Esophagus muscularis mucosa (tissue), 3 donors: ENCODE results near the gene PTPRK.

Source experiments
- CTCF ChIP-seq, 3 experiments: fragments of 200-600 bp in 2 of 3; fragments of 450-650 bp in 1 of 3; sonication (generic) in 2 of 3; IDR thresholded peaks; one replicate each; pipeline ENCODE4 v1.5.1; 2017 to 2019; ENCODE audit warnings: antibody characterized with exemption in 3 of 3, mild to moderate bottlenecking in 2 of 3, moderate library complexity in 1 of 3
- POLR2A ChIP-seq: fragments of 450-650 bp; IDR thresholded peaks from one replicate; pipeline ENCODE4 v1.6.1; 2017; ENCODE audit warnings: antibody characterized with exemption, moderate library complexity, mild to moderate bottlenecking, low read depth

- TF ChIP-seq CTCF (IDR thresholded peaks at IDR 0.05) = no peak
- TF ChIP-seq POLR2A = no peak
Observed at GRCh38 chr6:128068119-128068479, 452.3 kb downstream of the PTPRK start.
